Sigmoid colon (tissue), 3 donors: ENCODE results near the gene BLNK.

ENCODE experiments used
- POLR2A ChIP-seq, 2 donors: fragments of 450-650 bp; IDR thresholded peaks; one replicate each; pipeline ENCODE4 v1.6.1; 2016; ENCODE audit warnings: antibody characterized with exemption in 2 of 2, mild to moderate bottlenecking in 2 of 2, moderate library complexity in 2 of 2
- TF ChIP-seq, protein P1 (sequence below), 4 experiments: fragments of 450-650 bp in 3 of 4; fragments of 200-600 bp in 1 of 4; IDR thresholded peaks; one replicate each; pipeline ENCODE4 v1.5.1; 2016 to 2019; ENCODE audit warnings: antibody characterized with exemption in 4 of 4, mild to moderate bottlenecking in 3 of 4, moderate library complexity in 2 of 4

DNA sequence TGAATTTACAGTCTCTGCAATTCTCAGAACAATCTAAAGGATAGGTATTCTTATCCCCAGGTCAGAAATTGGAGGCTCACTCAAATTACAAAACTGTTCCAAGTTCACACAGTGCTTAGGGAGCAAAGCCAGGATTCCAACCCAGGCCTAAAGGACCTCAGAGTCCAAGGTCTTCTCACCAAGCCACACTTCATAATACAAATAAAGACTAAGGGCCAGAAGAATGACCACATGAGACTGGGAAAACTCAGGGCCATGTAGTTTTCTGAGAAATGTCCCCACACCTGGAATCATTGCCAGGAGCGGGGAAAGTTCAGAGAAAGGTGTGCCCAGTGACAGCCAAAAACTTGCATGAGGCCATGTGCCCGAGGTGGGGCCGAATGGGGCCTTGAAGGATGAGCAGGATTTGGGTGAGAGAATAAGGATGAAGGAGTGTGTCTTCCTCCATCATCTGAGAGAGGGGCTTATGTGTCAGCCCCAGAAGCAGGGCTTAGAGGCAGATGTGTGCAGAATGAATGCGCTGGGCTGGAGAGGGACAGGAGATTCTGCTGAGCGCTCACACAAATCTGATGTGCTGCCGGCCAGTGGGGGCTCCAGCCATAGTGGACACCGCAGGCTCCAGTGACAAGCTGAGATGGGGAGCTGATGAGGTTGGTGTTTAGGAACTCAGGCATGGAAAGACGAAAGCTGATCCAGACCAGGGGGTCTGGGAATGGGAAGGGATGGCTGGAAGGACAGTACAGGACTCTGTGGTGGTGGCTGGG, 35.9 kb downstream of the BLNK start:
- TF ChIP-seq, protein P1, sequence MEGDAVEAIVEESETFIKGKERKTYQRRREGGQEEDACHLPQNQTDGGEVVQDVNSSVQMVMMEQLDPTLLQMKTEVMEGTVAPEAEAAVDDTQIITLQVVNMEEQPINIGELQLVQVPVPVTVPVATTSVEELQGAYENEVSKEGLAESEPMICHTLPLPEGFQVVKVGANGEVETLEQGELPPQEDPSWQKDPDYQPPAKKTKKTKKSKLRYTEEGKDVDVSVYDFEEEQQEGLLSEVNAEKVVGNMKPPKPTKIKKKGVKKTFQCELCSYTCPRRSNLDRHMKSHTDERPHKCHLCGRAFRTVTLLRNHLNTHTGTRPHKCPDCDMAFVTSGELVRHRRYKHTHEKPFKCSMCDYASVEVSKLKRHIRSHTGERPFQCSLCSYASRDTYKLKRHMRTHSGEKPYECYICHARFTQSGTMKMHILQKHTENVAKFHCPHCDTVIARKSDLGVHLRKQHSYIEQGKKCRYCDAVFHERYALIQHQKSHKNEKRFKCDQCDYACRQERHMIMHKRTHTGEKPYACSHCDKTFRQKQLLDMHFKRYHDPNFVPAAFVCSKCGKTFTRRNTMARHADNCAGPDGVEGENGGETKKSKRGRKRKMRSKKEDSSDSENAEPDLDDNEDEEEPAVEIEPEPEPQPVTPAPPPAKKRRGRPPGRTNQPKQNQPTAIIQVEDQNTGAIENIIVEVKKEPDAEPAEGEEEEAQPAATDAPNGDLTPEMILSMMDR (IDR thresholded peaks at IDR 0.05), result no peak
- no peak for TF ChIP-seq POLR2A (IDR thresholded peaks at IDR 0.05)
